SK-N-SH (cell line): ENCODE results near the gene MTAP. TPM values are rescaled to one million over a fixed set of nuclear protein-coding genes. Genes with fewer than 3 reads are reported as not detected.

Source experiments
- CTCF ChIA-PET: fragments of 300-600, 350-600 bp; formaldehyde crosslinking; extraction: SDS; loops from one replicate; lab custom pipeline; 2021; lab: Yijun Ruan, JAX
- POLR2A ChIA-PET: fragments of 350-600 bp; sonication (Branson Sonifier 250); formaldehyde crosslinking; extraction: SDS; loops from one replicate; lab custom pipeline; 2020; ENCODE audit warnings: antibody characterized with exemption, inconsistent platforms; lab: Yijun Ruan, JAX
- DNase-seq: peaks from one replicate; pipeline ENCODE4 v3.0.0; 2012
- H2AFZ ChIP-seq: fragments of 200-600 bp; sonication (generic); 2 replicates; pipeline ENCODE4 v1.8.1; 2016; ENCODE audit warnings: antibody characterized with exemption, mild to moderate bottlenecking, low read depth
- H3F3A ChIP-seq: fragments of 200-600 bp; sonication (generic); replicated peaks from 2 replicates; pipeline ENCODE3; 2016; ENCODE audit warnings: antibody characterized with exemption, mild to moderate bottlenecking; ENCODE audit not compliant: insufficient read depth
- H3K27ac ChIP-seq, 2 experiments: fragments of 200-500 bp in 1 of 2; fragments of 200-600 bp in 1 of 2; sonication (Bioruptor generic) in 1 of 2; sonication (generic), shearing (Covaris generic) in 1 of 2; 2 replicates each; pipeline versions ENCODE4 v1.5.1 to v1.6.1; 2014 to 2016; ENCODE audit warnings: low read depth in 2 of 2, inconsistent platforms in 1 of 2, low read length in 1 of 2, mild to moderate bottlenecking in 1 of 2, mixed read lengths in 1 of 2
- H3K27me3 ChIP-seq: fragments of 200-600 bp; sonication (generic), shearing (Covaris generic); 2 replicates; pipeline ENCODE4 v1.6.1; 2016; ENCODE audit warnings: mixed run types; ENCODE audit not compliant: insufficient read depth
- H3K36me3 ChIP-seq, 2 experiments: fragments of 200-500 bp in 1 of 2; fragments of 200-600 bp in 1 of 2; sonication (Bioruptor generic) in 1 of 2; sonication (generic) in 1 of 2; replicated peaks in 1 of 2; 2 replicates each; pipeline versions ENCODE3 to v1.5.1; 2014 to 2016; ENCODE audit warnings: low read length in 1 of 2, mild to moderate bottlenecking in 1 of 2; ENCODE audit not compliant: insufficient read depth in 2 of 2, control insufficient read depth in 1 of 2
- H3K4me1 ChIP-seq, 2 experiments: fragments of 200-500 bp in 1 of 2; fragments of 200-600 bp in 1 of 2; sonication (Bioruptor generic) in 1 of 2; sonication (generic), shearing (Covaris generic) in 1 of 2; 2 replicates each; pipeline versions ENCODE4 v1.5.1 to v1.6.1; 2014 to 2016; ENCODE audit warnings: low read depth in 1 of 2, low read length in 1 of 2, mixed run types in 1 of 2; ENCODE audit not compliant: insufficient read depth in 2 of 2, control insufficient read depth in 1 of 2
- H3K4me2 ChIP-seq: fragments of 200-600 bp; sonication (generic), shearing (Covaris generic); 2 replicates; pipeline ENCODE4 v1.6.1; 2017; ENCODE audit warnings: mixed run types
- H3K4me3 ChIP-seq, 2 experiments: fragments of 200-500 bp in 1 of 2; fragments of 200-600 bp in 1 of 2; sonication (Bioruptor generic) in 1 of 2; sonication (generic), shearing (Covaris generic) in 1 of 2; 2 replicates each; pipeline versions ENCODE4 v1.5.1 to v1.8.1; 2014 to 2016; ENCODE audit warnings: low read depth in 2 of 2, inconsistent platforms in 1 of 2, low read length in 1 of 2, mild to moderate bottlenecking in 1 of 2, mixed read lengths in 1 of 2, moderate library complexity in 1 of 2
- H3K79me2 ChIP-seq: fragments of 200-600 bp; sonication (generic); 2 replicates; pipeline ENCODE4 v1.8.1; 2017; ENCODE audit warnings: mild to moderate bottlenecking; ENCODE audit not compliant: insufficient read depth
- H3K9ac ChIP-seq: fragments of 200-600 bp; sonication (generic); 2 replicates; pipeline ENCODE4 v1.6.1; 2017; ENCODE audit warnings: mixed run types
- H3K9me2 ChIP-seq: fragments of 200-600 bp; sonication (generic); 2 replicates; pipeline ENCODE4 v1.6.1; 2017; ENCODE audit warnings: mixed run types
- H3K9me3 ChIP-seq: fragments of 200-600 bp; sonication (generic); 2 replicates; pipeline ENCODE4 v1.6.1; 2017; ENCODE audit warnings: mixed run types, mild to moderate bottlenecking, moderate library complexity
- H4K20me1 ChIP-seq: fragments of 200-600 bp; sonication (generic); 2 replicates; pipeline ENCODE4 v1.6.1; 2017; ENCODE audit warnings: mild to moderate bottlenecking, mixed run types; ENCODE audit not compliant: insufficient read depth
- ELF1 ChIP-seq: IDR thresholded peaks from 2 replicates; pipeline ENCODE4 v1.4.0; 2012
- FOSL2 ChIP-seq: IDR thresholded peaks from 2 replicates; pipeline ENCODE4 v1.4.0; 2012; ENCODE audit warnings: low read depth, mild to moderate bottlenecking, moderate library complexity, borderline replicate concordance
- FOXJ3 ChIP-seq: sonication (generic); formaldehyde crosslinking; IDR thresholded peaks from 2 replicates; pipeline ENCODE4 v1.5.1; 2020; ENCODE audit warnings: mild to moderate bottlenecking, missing genetic modification reagents
- FOXM1 ChIP-seq: IDR thresholded peaks from 2 replicates; pipeline ENCODE4 v1.4.0; 2012; ENCODE audit warnings: low read depth, mild to moderate bottlenecking
- JUND ChIP-seq: IDR thresholded peaks from 2 replicates; pipeline ENCODE4 v1.4.0; 2012
- MXI1 ChIP-seq: IDR thresholded peaks from 2 replicates; pipeline ENCODE4 v1.6.1; 2012; ENCODE audit warnings: mild to moderate bottlenecking, low read depth, low read length, improper control_type of control experiment
- NFIC ChIP-seq: IDR thresholded peaks from 2 replicates; pipeline ENCODE4 v1.4.0; 2012; ENCODE audit warnings: borderline replicate concordance
- POLR2AphosphoS5 ChIP-seq: IDR thresholded peaks from 2 replicates; pipeline ENCODE4 v1.6.1; 2012; ENCODE audit warnings: low read depth, low read length
- SMC3 ChIP-seq: IDR thresholded peaks from 2 replicates; pipeline ENCODE4 v1.6.1; 2012; ENCODE audit warnings: low read depth, low read length, improper control_type of control experiment
- TAF1 ChIP-seq: IDR thresholded peaks from 2 replicates; pipeline ENCODE4 v1.6.1; 2012; ENCODE audit warnings: low read depth, mild to moderate bottlenecking, low read length, moderate library complexity, borderline replicate concordance
- TEAD4 ChIP-seq: IDR thresholded peaks from 2 replicates; pipeline ENCODE4 v1.4.0; 2012; ENCODE audit warnings: mild to moderate bottlenecking, borderline replicate concordance; ENCODE audit not compliant: insufficient read depth
- YY1 ChIP-seq: IDR thresholded peaks from 2 replicates; pipeline ENCODE4 v1.4.0; 2012; ENCODE audit warnings: low read depth, mild to moderate bottlenecking
- WGBS: methylation state at CpG from one replicate; pipeline ENCODE4 v1.1.6; 2017; ENCODE audit warnings: low lambda C conversion rate; 5-methylcytosine and 5-hydroxymethylcytosine counted together
- polyA plus RNA-seq, 3 experiments: library from polyadenylated mRNA; depleted of rRNA; stranded (reverse); fragments of >200 nt; gene quantifications; 2 replicates each; pipeline ENCODE4 v1.2.3, GENCODE V29; 2012
- TF ChIP-seq, protein P1 (sequence below): IDR thresholded peaks from 2 replicates; pipeline ENCODE4 v1.4.0; 2012; ENCODE audit warnings: low read depth, borderline replicate concordance
- TF ChIP-seq, protein P2 (sequence below): fragments of 200-600 bp; sonication (generic); IDR thresholded peaks from 2 replicates; pipeline ENCODE4 v1.6.1; 2017; ENCODE audit warnings: antibody characterized with exemption, mild to moderate bottlenecking, moderate library complexity
- TF ChIP-seq, protein P3 (sequence below): IDR thresholded peaks from 2 replicates; pipeline ENCODE4 v1.6.1; 2012; ENCODE audit warnings: mild to moderate bottlenecking, low read depth, low read length, moderate library complexity

The MTAP gene
- polyA plus RNA-seq, 1 of the 3 experiments (the other 2 are of a cell fraction), result 9.8 TPM

DNA sequence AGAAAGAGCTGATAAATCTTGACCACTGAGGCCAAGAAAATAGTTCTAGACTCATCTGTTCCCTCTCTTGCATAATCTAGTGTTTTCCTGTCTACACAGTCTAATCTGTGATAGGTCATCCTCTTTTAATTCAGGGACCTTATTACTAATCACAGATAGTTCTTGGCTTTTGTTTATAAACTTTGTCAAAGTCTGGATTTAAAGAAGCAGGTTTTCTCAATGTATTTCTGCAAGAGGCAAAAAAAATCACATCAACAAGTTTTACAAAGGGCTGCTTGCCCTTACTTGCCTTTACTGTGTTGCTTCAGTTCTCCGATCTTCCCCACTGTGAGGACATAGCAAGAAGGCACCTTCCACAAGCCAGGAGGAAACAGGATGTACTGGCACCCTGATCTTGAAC, 43.9 kb upstream of the MTAP start:
- H3K9me2 ChIP-seq, result no peaks in the 10 kb centered on the region
- ChIA-PET CTCF (no interaction called here), POLR2A (no interaction called here)
- DNase-seq, result no peak
- no peak overlapping the region for H3K9ac ChIP-seq
- 5% methylated on average over 1 of the region's 1 CpG for WGBS
- H3K27ac ChIP-seq, result no peak overlapping the region
- no peaks in the 10 kb centered on the region for H4K20me1 ChIP-seq
- no peaks in the 10 kb centered on the region for H3K9me3 ChIP-seq
- H3K36me3 ChIP-seq, result no peaks in the 10 kb centered on the region
- H3K79me2 ChIP-seq, result no peaks in the 10 kb centered on the region
- no peaks in the 10 kb centered on the region for H3K4me1 ChIP-seq
- TF ChIP-seq JUND, result no peak
- TF ChIP-seq ELF1, result no peak
- TF ChIP-seq FOSL2, result no peak
- TF ChIP-seq POLR2AphosphoS5, result no peak
- TF ChIP-seq, protein P1, sequence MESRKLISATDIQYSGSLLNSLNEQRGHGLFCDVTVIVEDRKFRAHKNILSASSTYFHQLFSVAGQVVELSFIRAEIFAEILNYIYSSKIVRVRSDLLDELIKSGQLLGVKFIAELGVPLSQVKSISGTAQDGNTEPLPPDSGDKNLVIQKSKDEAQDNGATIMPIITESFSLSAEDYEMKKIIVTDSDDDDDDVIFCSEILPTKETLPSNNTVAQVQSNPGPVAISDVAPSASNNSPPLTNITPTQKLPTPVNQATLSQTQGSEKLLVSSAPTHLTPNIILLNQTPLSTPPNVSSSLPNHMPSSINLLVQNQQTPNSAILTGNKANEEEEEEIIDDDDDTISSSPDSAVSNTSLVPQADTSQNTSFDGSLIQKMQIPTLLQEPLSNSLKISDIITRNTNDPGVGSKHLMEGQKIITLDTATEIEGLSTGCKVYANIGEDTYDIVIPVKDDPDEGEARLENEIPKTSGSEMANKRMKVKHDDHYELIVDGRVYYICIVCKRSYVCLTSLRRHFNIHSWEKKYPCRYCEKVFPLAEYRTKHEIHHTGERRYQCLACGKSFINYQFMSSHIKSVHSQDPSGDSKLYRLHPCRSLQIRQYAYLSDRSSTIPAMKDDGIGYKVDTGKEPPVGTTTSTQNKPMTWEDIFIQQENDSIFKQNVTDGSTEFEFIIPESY, result no peak
- TF ChIP-seq YY1, result no peak
- no peaks in the 10 kb centered on the region for H3F3A ChIP-seq
- H3K4me3 ChIP-seq, result no peak overlapping the region
- no peak overlapping the region for H3K4me2 ChIP-seq
- H2AFZ ChIP-seq, result no peak overlapping the region
- peaks cover 10% of the 10 kb centered on the region; the same call in 1 of the 2 replicates for H3K27me3 ChIP-seq

DNA sequence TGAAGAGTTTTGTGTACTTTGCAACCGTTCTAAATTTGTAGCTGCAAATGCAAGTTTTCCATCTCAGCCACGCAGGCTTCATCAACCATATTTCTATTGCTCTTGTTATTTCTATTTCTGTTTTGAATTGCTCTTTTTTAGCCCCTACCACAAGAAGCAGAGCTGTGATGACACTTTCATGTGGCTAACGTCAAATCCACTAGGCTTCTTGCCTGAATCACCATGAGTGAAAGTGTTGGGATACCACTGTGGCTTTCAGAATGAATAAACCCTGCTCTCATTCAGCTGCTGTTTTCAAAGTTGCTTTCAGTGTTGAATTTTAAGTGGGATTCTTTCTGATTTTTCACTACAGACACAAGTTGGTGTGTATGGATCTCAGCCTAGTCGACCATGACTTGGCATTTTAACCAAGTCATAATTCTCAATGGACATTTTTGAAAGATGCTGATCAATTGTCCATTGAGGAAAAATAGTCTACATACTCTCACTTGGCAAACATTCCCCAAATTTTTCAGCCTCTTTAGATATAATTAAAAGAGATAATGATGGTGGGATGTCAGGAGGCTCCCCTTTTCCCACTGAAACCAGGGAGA, 41.0 kb upstream of the MTAP start:
- Histone ChIP-seq H4K20me1 (no peaks in the 10 kb centered on the region), H3K27me3 (peaks cover 10% of the 10 kb centered on the region; the same call in 1 of the 2 replicates), H3K4me2 (no peak overlapping the region), H3K9me3 (no peaks in the 10 kb centered on the region), H3K9ac (no peak overlapping the region), H3K27ac (no peak overlapping the region), H3K36me3 (no peaks in the 10 kb centered on the region), H3K9me2 (no peaks in the 10 kb centered on the region), H3F3A (no peaks in the 10 kb centered on the region), H3K79me2 (no peaks in the 10 kb centered on the region), H3K4me1 (no peaks in the 10 kb centered on the region), H3K4me3 (no peak overlapping the region), H2AFZ (no peak overlapping the region)
- CTCF ChIA-PET, result interaction anchor here (1.2 kb wide), 1 partner anchor 10 kb away, joined by 3 read pairs; no protein-coding TSS in a partner anchor
- no peak for TF ChIP-seq NFIC
- DNase-seq, result no peak
- POLR2A ChIA-PET, result no interaction called here
- WGBS, result 13% methylated on average over 4 of the region's 4 CpGs

DNA sequence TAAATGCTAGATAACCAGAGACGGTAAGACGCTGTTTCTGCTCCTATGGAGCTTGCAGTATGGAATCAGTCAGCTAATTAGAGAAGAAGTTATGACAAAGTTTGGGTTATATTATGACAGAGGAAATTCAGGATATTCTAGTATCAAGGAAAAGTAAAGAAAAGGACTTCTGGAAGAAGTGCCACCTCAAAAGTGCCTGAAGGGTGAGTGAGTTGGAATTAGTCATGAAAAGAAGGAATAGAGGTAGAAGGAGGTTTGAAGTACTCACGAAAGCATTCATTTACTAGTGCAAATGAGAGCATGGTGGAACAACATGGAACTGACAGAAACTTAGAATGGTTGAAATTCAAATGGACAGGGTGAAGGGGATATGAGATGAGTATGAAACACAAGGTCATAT, 40.4 kb upstream of the MTAP start:
- Histone ChIP-seq H3K9ac (no peak overlapping the region), H3K36me3 (no peaks in the 10 kb centered on the region), H3K4me1 (no peaks in the 10 kb centered on the region), H3F3A (no peaks in the 10 kb centered on the region), H3K4me3 (no peak overlapping the region), H3K9me3 (no peaks in the 10 kb centered on the region), H4K20me1 (no peaks in the 10 kb centered on the region), H3K4me2 (no peak overlapping the region), H3K27ac (no peak overlapping the region), H2AFZ (no peak overlapping the region), H3K9me2 (no peaks in the 10 kb centered on the region), H3K27me3 (peaks cover 10% of the 10 kb centered on the region; the same call in 1 of the 2 replicates), H3K79me2 (no peaks in the 10 kb centered on the region)
- DNase-seq, result no peak
- ChIA-PET POLR2A (no interaction called here), CTCF (interaction anchor here (0.6 to 0.7 kb wide), 2 partner anchors 9 to 444 kb away, joined by 3 read pairs; no protein-coding TSS in a partner anchor)
- 14% methylated on average over 3 of the region's 3 CpGs for WGBS
- TF ChIP-seq, protein P2, sequence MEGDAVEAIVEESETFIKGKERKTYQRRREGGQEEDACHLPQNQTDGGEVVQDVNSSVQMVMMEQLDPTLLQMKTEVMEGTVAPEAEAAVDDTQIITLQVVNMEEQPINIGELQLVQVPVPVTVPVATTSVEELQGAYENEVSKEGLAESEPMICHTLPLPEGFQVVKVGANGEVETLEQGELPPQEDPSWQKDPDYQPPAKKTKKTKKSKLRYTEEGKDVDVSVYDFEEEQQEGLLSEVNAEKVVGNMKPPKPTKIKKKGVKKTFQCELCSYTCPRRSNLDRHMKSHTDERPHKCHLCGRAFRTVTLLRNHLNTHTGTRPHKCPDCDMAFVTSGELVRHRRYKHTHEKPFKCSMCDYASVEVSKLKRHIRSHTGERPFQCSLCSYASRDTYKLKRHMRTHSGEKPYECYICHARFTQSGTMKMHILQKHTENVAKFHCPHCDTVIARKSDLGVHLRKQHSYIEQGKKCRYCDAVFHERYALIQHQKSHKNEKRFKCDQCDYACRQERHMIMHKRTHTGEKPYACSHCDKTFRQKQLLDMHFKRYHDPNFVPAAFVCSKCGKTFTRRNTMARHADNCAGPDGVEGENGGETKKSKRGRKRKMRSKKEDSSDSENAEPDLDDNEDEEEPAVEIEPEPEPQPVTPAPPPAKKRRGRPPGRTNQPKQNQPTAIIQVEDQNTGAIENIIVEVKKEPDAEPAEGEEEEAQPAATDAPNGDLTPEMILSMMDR, result no peak
- no peak for TF ChIP-seq TAF1
- no peak for TF ChIP-seq SMC3
- TF ChIP-seq YY1, result no peak
- TF ChIP-seq FOXM1, result no peak
- TF ChIP-seq TEAD4, result no peak
- TF ChIP-seq JUND, result no peak
- no peak for TF ChIP-seq MXI1
- TF ChIP-seq, protein P3, sequence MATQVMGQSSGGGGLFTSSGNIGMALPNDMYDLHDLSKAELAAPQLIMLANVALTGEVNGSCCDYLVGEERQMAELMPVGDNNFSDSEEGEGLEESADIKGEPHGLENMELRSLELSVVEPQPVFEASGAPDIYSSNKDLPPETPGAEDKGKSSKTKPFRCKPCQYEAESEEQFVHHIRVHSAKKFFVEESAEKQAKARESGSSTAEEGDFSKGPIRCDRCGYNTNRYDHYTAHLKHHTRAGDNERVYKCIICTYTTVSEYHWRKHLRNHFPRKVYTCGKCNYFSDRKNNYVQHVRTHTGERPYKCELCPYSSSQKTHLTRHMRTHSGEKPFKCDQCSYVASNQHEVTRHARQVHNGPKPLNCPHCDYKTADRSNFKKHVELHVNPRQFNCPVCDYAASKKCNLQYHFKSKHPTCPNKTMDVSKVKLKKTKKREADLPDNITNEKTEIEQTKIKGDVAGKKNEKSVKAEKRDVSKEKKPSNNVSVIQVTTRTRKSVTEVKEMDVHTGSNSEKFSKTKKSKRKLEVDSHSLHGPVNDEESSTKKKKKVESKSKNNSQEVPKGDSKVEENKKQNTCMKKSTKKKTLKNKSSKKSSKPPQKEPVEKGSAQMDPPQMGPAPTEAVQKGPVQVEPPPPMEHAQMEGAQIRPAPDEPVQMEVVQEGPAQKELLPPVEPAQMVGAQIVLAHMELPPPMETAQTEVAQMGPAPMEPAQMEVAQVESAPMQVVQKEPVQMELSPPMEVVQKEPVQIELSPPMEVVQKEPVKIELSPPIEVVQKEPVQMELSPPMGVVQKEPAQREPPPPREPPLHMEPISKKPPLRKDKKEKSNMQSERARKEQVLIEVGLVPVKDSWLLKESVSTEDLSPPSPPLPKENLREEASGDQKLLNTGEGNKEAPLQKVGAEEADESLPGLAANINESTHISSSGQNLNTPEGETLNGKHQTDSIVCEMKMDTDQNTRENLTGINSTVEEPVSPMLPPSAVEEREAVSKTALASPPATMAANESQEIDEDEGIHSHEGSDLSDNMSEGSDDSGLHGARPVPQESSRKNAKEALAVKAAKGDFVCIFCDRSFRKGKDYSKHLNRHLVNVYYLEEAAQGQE, result no peak
- TF ChIP-seq ELF1, result no peak
- TF ChIP-seq FOXJ3 (CRISPR knock-in tag), result no peak
